Hematopoietic multipotent progenitor cell treated with erythropoietin and hydrocortisone succinate and interleukin-3 and kit ligand, for 4 days (in vitro differentiated cells): ENCODE measurements around the gene ZFYVE19.

Experiments used
- DNase-seq: peaks from one replicate; pipeline ENCODE4 v3.0.0-alpha.2; 2015

ZFYVE19 gene

GRCh38 chr15:40807028-40807887 is at the start of gene ZFYVE19, which contains the start of gene DNAJC17:
TSS of gene ZFYVE19 (plus strand) at chr15:40807089. CDS start at chr15:40807590, 501 bp downstream.
TSS of gene DNAJC17 (minus strand) at chr15:40807473. CDS start at chr15:40807446, 27 bp downstream.
- DNase-seq = peak; percentile 99

GRCh38 chr15:40759961-40760360 is 46.9 kb upstream of the ZFYVE19 start:
- DNase-seq = no peak

GRCh38 chr15:40762919-40763800 is 43.7 kb upstream of the ZFYVE19 start:
- peak; percentile 66 for DNase-seq

GRCh38 chr15:40763801-40764628 is 42.9 kb upstream of the ZFYVE19 start, which contains the start of gene GCHFR:
TSS of gene GCHFR (plus strand) at chr15:40764068. CDS start at chr15:40764181, 113 bp downstream.
- peak; percentile 84 for DNase-seq

GRCh38 chr15:40764629-40765103 is 42.2 kb upstream of the ZFYVE19 start:
- DNase-seq = peak; percentile 45

GRCh38 chr15:40766194-40766815 is 40.6 kb upstream of the ZFYVE19 start:
- no peak for DNase-seq

- DNase-seq = peak; percentile 79
These were observed 39.7 kb upstream of the ZFYVE19 start for GRCh38 chr15:40766906-40767837.

- DNase-seq = no peak
These were observed 38.9 kb upstream of the ZFYVE19 start for GRCh38 chr15:40767838-40768500.

GRCh38 chr15:40768521-40769273 is 38.2 kb upstream of the ZFYVE19 start:
- peak; percentile 83 for DNase-seq

GRCh38 chr15:40769274-40770146 is 37.4 kb upstream of the ZFYVE19 start, which contains the start of gene C15orf62:
TSS of gene C15orf62 (plus strand) at chr15:40769980. CDS start at chr15:40770496, 516 bp downstream.
- DNase-seq = peak; percentile 86

GRCh38 chr15:40770147-40770721 is 36.7 kb upstream of the ZFYVE19 start:
- no peak for DNase-seq

GRCh38 chr15:40771242-40771641 is 35.6 kb upstream of the ZFYVE19 start:
- DNase-seq = no peak

GRCh38 chr15:40772014-40772413 is 34.9 kb upstream of the ZFYVE19 start:
- no peak for DNase-seq

- DNase-seq = no peak
These were observed 33.4 kb upstream of the ZFYVE19 start for GRCh38 chr15:40773496-40773895.

- no peak for DNase-seq
These were observed 33.0 kb upstream of the ZFYVE19 start for GRCh38 chr15:40773902-40774301.

GRCh38 chr15:40775007-40775406 is 31.9 kb upstream of the ZFYVE19 start:
- DNase-seq = no peak

GRCh38 chr15:40775740-40776536 is 31.0 kb upstream of the ZFYVE19 start:
- DNase-seq = no peak
